SK-N-SH treated with all-trans-retinoic acid at 6 μM for 48 hours (cell line): ENCODE measurements around the gene POLG2.

Experiments used
- ATAC-seq: fragments of 200-7000 bp; cut with Tn5 transposase; 3 replicates; pipeline ENCODE4 v1.9.1; 2020; ENCODE audit warnings: mild to moderate bottlenecking, moderate library complexity
- BACH2 ChIP-seq: fragments of 250-450 bp; sonication (Bioruptor Pico); IDR thresholded peaks from 2 replicates; pipeline ENCODE4 v1.9.0; 2021; ENCODE audit warnings: mild to moderate bottlenecking, borderline replicate concordance
- CSDC2 ChIP-seq: fragments of 250-450 bp; sonication (Bioruptor Pico); IDR thresholded peaks from 2 replicates; pipeline ENCODE4 v1.5.0; 2020; ENCODE audit warnings: mild to moderate bottlenecking, moderate library complexity
- ESRRG ChIP-seq: fragments of 250-450 bp; sonication (Bioruptor Pico); IDR thresholded peaks from 2 replicates; pipeline ENCODE4 v1.6.1; 2021; ENCODE audit warnings: mild to moderate bottlenecking
- GLIS3 ChIP-seq: fragments of 250-450 bp; sonication (Bioruptor Pico); IDR thresholded peaks from 2 replicates; pipeline ENCODE4 v1.5.0; 2020; ENCODE audit warnings: mild to moderate bottlenecking, moderate library complexity
- ISL1 ChIP-seq: fragments of 250-450 bp; sonication (Bioruptor Pico); IDR thresholded peaks from 2 replicates; pipeline ENCODE4 v2.1.2; 2022; ENCODE audit warnings: mild to moderate bottlenecking, moderate library complexity
- OSR1 ChIP-seq: fragments of 250-450 bp; sonication (Bioruptor Pico); IDR thresholded peaks from 2 replicates; pipeline ENCODE4 v1.8.0; 2022; ENCODE audit warnings: moderate library complexity, mild to moderate bottlenecking, inconsistent platforms
- POU6F1 ChIP-seq: fragments of 250-450 bp; sonication (Bioruptor Pico); IDR thresholded peaks from 2 replicates; pipeline ENCODE4 v1.8.0; 2021; ENCODE audit warnings: low read depth, mild to moderate bottlenecking, moderate library complexity, borderline replicate concordance
- PPARA ChIP-seq: fragments of 250-450 bp; sonication (Bioruptor Pico); IDR thresholded peaks from 2 replicates; pipeline ENCODE4 v1.5.0; 2020; ENCODE audit warnings: mild to moderate bottlenecking, borderline replicate concordance
- RARB ChIP-seq: fragments of 250-450 bp; sonication (Bioruptor Pico); IDR thresholded peaks from 2 replicates; pipeline ENCODE4 v1.8.0; 2021; ENCODE audit warnings: mild to moderate bottlenecking, moderate library complexity
- SNAI2 ChIP-seq: fragments of 250-450 bp; sonication (Bioruptor Pico); IDR thresholded peaks from 2 replicates; pipeline ENCODE4 v1.5.0; 2020; ENCODE audit warnings: mild to moderate bottlenecking, moderate library complexity
- TCF4 ChIP-seq: fragments of 250-450 bp; sonication (Bioruptor Pico); IDR thresholded peaks from 2 replicates; pipeline ENCODE4 v1.8.0; 2021; ENCODE audit warnings: mild to moderate bottlenecking, moderate library complexity, borderline replicate concordance
- TOX ChIP-seq: fragments of 250-450 bp; sonication (Bioruptor Pico); IDR thresholded peaks from 2 replicates; pipeline ENCODE4 v1.8.0; 2021; ENCODE audit warnings: mild to moderate bottlenecking, moderate library complexity, borderline replicate concordance
- TSHZ2 ChIP-seq: fragments of 250-450 bp; sonication (Bioruptor Pico); IDR thresholded peaks from 2 replicates; pipeline ENCODE4 v1.5.0; 2020; ENCODE audit warnings: mild to moderate bottlenecking, moderate library complexity
- ZC3H10 ChIP-seq: fragments of 250-450 bp; sonication (Bioruptor Pico); IDR thresholded peaks from 2 replicates; pipeline ENCODE4 v1.5.1; 2021; ENCODE audit warnings: mild to moderate bottlenecking, moderate library complexity
- ZFP30 ChIP-seq: fragments of 450-650 bp; formaldehyde crosslinking; IDR thresholded peaks from 2 replicates; pipeline ENCODE4 v1.5.0; 2022; ENCODE audit warnings: mild to moderate bottlenecking, moderate library complexity
- ZNF565 ChIP-seq: fragments of 450-650 bp; formaldehyde crosslinking; conservative IDR thresholded peaks from 2 replicates; pipeline ENCODE4 v1.5.0; 2020; ENCODE audit warnings: low read depth, mild to moderate bottlenecking, moderate library complexity
- ZNF70 ChIP-seq: fragments of 450-650 bp; formaldehyde crosslinking; IDR thresholded peaks from 2 replicates; pipeline ENCODE4 v1.5.0; 2020; ENCODE audit warnings: mild to moderate bottlenecking, moderate library complexity
- ZNF8 ChIP-seq: fragments of 450-650 bp; formaldehyde crosslinking; IDR thresholded peaks from 2 replicates; pipeline ENCODE4 v1.5.0; 2020; ENCODE audit warnings: mild to moderate bottlenecking, moderate library complexity
- TF ChIP-seq, protein P1 (sequence below): fragments of 250-450 bp; sonication (Bioruptor Pico); IDR thresholded peaks from 2 replicates; pipeline ENCODE4 v1.5.1; 2021; ENCODE audit warnings: mild to moderate bottlenecking, moderate library complexity
- TF ChIP-seq, protein P2 (sequence below): fragments of 250-450 bp; sonication (Bioruptor Pico); IDR thresholded peaks from 2 replicates; pipeline ENCODE4 v1.8.0; 2020; ENCODE audit warnings: mild to moderate bottlenecking, moderate library complexity, borderline replicate concordance

Gene POLG2

GRCh38 chr17:64443086-64443760 is 53.6 kb downstream of the POLG2 start:
- ATAC-seq: no peak

GRCh38 chr17:64442541-64442971 is 54.3 kb downstream of the POLG2 start:
- ATAC-seq: no peak

More at GRCh38 chr17:64443086-64443760, 53.6 kb downstream of the POLG2 start:
- TF ChIP-seq ZNF70 (CRISPR knock-in tag) (no peak), BACH2 (CRISPR knock-in tag) (no peak), TOX (CRISPR knock-in tag) (no peak), GLIS3 (CRISPR knock-in tag) (no peak), RARB (CRISPR knock-in tag) (no peak), ZFP30 (CRISPR knock-in tag) (no peak), ZNF8 (CRISPR knock-in tag) (no peak), POU6F1 (CRISPR knock-in tag) (no peak)
- TF ChIP-seq, protein P1, sequence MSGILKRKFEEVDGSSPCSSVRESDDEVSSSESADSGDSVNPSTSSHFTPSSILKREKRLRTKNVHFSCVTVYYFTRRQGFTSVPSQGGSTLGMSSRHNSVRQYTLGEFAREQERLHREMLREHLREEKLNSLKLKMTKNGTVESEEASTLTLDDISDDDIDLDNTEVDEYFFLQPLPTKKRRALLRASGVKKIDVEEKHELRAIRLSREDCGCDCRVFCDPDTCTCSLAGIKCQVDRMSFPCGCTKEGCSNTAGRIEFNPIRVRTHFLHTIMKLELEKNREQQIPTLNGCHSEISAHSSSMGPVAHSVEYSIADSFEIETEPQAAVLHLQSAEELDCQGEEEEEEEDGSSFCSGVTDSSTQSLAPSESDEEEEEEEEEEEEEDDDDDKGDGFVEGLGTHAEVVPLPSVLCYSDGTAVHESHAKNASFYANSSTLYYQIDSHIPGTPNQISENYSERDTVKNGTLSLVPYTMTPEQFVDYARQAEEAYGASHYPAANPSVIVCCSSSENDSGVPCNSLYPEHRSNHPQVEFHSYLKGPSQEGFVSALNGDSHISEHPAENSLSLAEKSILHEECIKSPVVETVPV (CRISPR knock-in tag): no peak
- TF ChIP-seq, protein P2, sequence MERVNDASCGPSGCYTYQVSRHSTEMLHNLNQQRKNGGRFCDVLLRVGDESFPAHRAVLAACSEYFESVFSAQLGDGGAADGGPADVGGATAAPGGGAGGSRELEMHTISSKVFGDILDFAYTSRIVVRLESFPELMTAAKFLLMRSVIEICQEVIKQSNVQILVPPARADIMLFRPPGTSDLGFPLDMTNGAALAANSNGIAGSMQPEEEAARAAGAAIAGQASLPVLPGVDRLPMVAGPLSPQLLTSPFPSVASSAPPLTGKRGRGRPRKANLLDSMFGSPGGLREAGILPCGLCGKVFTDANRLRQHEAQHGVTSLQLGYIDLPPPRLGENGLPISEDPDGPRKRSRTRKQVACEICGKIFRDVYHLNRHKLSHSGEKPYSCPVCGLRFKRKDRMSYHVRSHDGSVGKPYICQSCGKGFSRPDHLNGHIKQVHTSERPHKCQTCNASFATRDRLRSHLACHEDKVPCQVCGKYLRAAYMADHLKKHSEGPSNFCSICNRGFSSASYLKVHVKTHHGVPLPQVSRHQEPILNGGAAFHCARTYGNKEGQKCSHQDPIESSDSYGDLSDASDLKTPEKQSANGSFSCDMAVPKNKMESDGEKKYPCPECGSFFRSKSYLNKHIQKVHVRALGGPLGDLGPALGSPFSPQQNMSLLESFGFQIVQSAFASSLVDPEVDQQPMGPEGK: no peak

More at GRCh38 chr17:64442541-64442971, 54.3 kb downstream of the POLG2 start:
- TF ChIP-seq TSHZ2 (no peak), ZC3H10 (no peak), ZNF565 (CRISPR knock-in tag) (no peak), OSR1 (CRISPR knock-in tag) (no peak), PPARA (CRISPR knock-in tag) (no peak), ZFP30 (CRISPR knock-in tag) (no peak), CSDC2 (no peak), SNAI2 (no peak), TCF4 (CRISPR knock-in tag) (no peak), ISL1 (CRISPR knock-in tag) (no peak), BACH2 (CRISPR knock-in tag) (no peak), POU6F1 (CRISPR knock-in tag) (no peak), ZNF8 (CRISPR knock-in tag) (no peak), RARB (CRISPR knock-in tag) (no peak), ESRRG (CRISPR knock-in tag) (no peak)
- TF ChIP-seq, protein P1 (CRISPR knock-in tag): no peak
